ENCODE data around the gene MBOAT2. TPM values are rescaled to one million over a fixed set of nuclear protein-coding genes. Genes with fewer than 3 reads are reported as not detected.
"Not testable (repeated sequence)": the region's sequence is repeated elsewhere in the genome, so short reads cannot be mapped to it uniquely, and the experiment has no call there.

Gene MBOAT2
- total RNA-seq, 1 donor from 2014 or later: 21.7 TPM

DNA sequence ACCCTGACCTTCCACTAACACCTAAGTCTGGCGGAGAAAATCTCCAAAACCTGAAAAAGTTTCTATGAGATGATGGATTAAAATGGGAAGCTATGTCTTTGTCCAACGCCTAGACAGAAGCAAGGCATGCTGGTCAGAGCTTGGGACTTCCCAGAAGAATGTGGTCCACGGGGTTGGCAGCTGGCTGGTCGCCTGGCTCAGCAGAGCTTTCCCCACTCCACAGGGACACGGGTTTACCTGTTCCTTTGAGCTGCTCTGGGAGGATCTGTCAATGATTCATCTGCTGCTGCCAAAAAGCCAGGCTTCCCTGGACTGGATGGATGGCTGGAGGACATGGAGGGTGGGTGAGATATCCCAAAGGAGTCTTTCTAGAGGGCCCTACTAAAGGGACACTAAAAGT is 10.8 kb downstream of the MBOAT2 start:
- no peak for DNase-seq (ENCODE audit: low spot score)

DNA sequence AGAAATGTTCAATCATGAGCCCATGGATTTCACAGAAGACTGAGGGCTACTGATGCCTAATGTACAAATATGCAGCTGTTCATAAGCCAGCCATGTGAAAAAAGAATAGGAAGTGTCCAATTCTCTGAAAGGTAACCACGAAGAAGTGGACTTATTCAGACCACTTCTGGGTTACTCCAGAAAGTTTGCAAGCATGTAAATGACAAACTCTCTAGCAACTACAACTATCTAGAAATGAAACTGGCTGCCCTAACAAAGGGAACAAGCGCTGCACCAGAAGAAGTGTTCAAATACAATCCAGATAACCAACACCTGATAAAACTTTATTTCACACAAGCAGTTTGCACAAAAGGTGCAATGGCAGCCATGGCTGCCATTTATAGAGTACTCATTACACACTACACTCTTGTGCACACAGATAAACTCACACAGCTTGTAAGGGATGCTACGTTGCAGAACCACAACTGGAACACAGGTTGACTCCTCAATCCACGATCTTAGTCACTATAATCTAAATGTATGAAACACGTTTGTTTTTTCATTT is 13.9 kb downstream of the MBOAT2 start:
- no peak for DNase-seq (ENCODE audit: low spot score)

- no peak for DNase-seq (ENCODE audit: low spot score)
Observed at GRCh38 chr2:8987410-8987809, 16.1 kb downstream of the MBOAT2 start.

DNA sequence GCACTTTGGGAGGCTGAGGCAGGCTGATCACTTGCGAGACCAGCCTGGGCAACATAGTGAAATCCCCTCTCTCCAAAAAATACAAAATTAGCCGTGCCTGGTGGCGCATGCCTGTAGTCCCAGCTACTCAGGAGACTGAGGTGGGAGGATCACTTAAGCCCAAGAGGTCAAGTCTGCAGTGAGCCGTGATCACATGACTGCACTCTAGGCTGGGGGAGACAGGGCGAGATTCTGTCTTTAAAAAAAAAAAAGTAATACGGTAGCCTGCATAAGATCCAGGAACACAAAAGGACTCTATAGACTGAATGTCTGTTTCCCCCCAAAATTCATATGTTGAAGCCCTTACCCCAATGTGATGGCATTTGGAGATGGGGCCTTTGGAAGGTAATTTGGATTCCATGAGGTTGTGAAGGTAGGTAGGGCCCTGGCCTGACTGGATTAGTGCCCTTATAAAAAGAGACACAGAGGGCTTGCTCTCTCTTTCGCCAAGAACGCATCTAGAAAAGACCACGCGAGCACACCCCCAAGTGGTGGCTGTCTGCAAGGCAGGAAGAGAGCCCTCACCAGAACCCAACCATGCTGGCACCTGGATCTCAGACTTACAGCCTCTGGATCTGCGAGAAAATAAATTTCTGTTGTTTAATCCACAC is 17.0 kb downstream of the MBOAT2 start:
- no peak for DNase-seq (ENCODE audit: low spot score)

DNA sequence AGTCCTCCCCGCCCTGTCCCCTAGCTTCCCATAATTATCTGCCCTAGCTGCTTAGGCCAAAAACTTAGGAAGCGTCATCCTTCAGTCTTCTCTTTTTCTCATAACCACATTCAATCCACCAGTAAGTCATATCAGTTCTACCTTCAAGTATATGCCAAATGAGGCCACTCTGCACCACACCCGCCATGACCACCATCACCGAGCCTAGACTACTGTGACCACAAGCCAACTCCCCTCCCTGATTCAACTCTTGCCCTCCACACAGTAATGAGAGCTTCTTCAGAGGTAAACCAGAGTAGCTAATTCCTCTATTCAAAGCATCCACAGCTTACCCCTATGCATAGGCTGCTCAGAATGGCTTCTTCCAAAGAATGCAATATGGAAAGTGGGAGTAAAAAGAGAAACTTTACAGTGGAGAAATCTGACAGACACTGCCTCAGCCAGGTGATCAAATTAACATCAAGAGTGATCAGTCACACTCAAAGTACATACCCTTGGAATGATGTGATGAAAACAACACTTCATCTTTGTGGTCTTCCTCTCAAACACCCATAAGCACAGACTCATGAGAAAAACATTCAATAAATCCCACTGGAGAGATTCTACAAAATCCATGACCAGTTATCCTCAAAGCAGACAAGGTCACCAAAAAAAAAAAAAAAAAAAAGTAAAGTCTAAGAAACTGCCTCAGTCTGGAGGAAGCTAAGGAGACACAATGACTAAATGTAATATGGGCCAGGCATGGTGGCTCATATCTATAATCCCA is 17.7 kb downstream of the MBOAT2 start:
- no peak for DNase-seq (ENCODE audit: low spot score)

- DNase-seq (ENCODE audit: low spot score): no peak
Observed at GRCh38 chr2:8984855-8985254, 18.6 kb downstream of the MBOAT2 start.

- DNase-seq (ENCODE audit: low spot score): no peak
Observed at GRCh38 chr2:8984157-8984556, 19.3 kb downstream of the MBOAT2 start.

GRCh38 chr2:8983571-8983970 is 19.9 kb downstream of the MBOAT2 start:
- DNase-seq (ENCODE audit: low spot score): no peak

GRCh38 chr2:8981876-8982275 is 21.6 kb downstream of the MBOAT2 start:
- DNase-seq (ENCODE audit: low spot score): no peak

DNA sequence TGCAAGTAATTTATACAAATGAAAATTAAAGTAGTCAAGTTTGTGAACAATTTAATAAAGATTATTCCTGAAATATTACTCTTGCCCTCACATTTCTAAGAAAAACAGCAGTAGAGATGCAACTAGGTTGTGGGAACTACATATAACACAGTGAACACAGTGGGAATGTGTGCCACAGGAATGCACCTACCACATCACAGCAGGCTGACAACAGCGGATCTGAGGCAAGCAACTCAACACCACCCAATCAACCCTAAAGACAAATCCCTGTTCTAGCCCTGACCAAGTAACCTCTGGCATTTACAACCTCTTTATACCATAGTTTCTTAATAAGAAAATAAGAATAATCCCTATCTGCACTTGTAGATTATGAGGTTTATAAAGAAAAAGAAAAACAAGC is 23.4 kb downstream of the MBOAT2 start:
- DNase-seq (ENCODE audit: low spot score): no peak

DNA sequence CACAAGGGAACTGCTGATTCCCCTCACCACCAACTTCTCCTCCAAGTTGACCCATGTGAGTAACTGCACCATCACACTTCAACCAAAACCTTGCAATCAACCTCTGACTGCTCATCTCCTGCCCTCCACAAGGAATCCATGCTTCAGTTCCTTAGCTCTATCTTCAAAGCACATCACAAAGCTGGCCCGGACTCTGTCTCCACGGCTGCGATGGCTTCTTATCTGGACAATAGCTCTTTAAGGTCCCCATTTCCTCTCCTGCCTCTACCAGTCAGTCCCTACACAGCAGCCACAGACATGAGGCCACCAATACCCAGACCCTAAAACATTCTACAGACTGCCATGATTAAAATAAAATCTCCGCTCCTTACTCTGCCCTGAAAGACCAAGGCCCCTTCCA is 25.7 kb downstream of the MBOAT2 start:
- DNase-seq (ENCODE audit: low spot score): no peak

- no peak for DNase-seq (ENCODE audit: low spot score)
Observed at GRCh38 chr2:8976442-8977259, 26.8 kb downstream of the MBOAT2 start.

GRCh38 chr2:8974016-8974415 is 29.5 kb downstream of the MBOAT2 start:
- DNase-seq (ENCODE audit: low spot score): no peak

- DNase-seq (ENCODE audit: low spot score): not testable (repeated sequence)
Observed at GRCh38 chr2:8973017-8973416, 30.5 kb downstream of the MBOAT2 start.

GRCh38 chr2:8972535-8972934 is 30.9 kb downstream of the MBOAT2 start:
- not testable (repeated sequence) for DNase-seq (ENCODE audit: low spot score)

GRCh38 chr2:8969348-8969747 is 34.1 kb downstream of the MBOAT2 start:
- DNase-seq (ENCODE audit: low spot score): not testable (repeated sequence)

DNA sequence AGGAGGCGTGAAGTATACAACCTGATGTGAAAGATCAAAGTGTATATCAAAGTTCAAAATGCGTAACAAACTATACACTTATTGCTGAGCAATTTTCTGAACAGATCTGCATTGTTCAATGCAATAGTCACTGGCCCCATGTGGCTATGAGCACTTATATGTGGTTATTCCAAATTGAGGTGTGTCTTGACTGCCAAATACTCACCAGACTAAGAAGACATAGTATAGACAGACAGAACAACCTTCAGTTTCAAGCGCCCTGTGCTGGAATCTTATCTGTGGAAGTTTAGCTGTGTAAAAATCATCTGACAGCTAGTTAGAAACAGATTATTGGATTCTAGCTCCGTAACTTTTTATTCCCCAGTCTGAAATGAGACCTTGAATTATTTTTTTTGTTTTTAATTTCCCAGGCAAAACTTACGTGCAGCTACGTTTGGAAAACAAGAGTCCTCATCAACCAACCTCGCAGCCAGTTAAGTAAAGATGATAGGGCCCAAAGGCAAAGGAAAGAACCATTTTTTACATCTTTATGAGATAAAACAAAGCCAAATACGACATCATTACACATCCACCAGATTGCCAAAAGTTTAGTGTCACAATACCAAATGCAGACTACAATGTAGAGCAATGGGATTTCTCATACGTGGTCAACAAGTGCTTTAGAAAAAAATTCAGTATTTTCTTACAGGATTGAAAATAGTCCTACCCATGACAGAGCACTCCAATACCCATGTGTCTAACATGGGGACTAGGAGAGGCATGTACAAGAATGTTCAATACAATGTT is 37.2 kb downstream of the MBOAT2 start:
- no peak for DNase-seq (ENCODE audit: low spot score)

- DNase-seq (ENCODE audit: low spot score): no peak
Observed at GRCh38 chr2:8965216-8965969, 38.1 kb downstream of the MBOAT2 start.

GRCh38 chr2:8962890-8963289 is 40.6 kb downstream of the MBOAT2 start:
- no peak for DNase-seq (ENCODE audit: low spot score)

- no peak for DNase-seq (ENCODE audit: low spot score)
Observed at GRCh38 chr2:8957628-8958027, 45.9 kb downstream of the MBOAT2 start.

- DNase-seq (ENCODE audit: low spot score): no peak
Observed at GRCh38 chr2:8956774-8957173, 46.7 kb downstream of the MBOAT2 start.
